H9 (cell line): ENCODE results near the gene RAB3GAP2. TPM values are rescaled to one million over a fixed set of nuclear protein-coding genes. Genes with fewer than 3 reads are reported as not detected.

Experiments used
- DNase-seq: peaks from one replicate; pipeline ENCODE4 v3.0.0-alpha.2; 2017
- H2AFZ ChIP-seq: one replicate; pipeline ENCODE4 v1.6.1; 2013; ENCODE audit warnings: mild to moderate bottlenecking, low read length, control low read depth, moderate library complexity
- H2AK5ac ChIP-seq: 2 replicates; pipeline ENCODE4 v1.6.1; 2013; ENCODE audit warnings: low read length, control low read depth, mixed read lengths; ENCODE audit not compliant: insufficient read length
- H2BK120ac ChIP-seq: one replicate; pipeline ENCODE4 v1.6.1; 2013; ENCODE audit warnings: low read depth, mild to moderate bottlenecking, low read length, control low read depth, inconsistent platforms; ENCODE audit not compliant: poor library complexity, severe bottlenecking
- H2BK12ac ChIP-seq: 2 replicates; pipeline ENCODE4 v1.6.1; 2013; ENCODE audit warnings: low read length, control low read depth, mixed read lengths, low read depth; ENCODE audit not compliant: insufficient read length
- H2BK15ac ChIP-seq: 2 replicates; pipeline ENCODE4 v1.6.1; 2013; ENCODE audit warnings: low read depth, low read length, control low read depth
- H2BK20ac ChIP-seq: one replicate; pipeline ENCODE4 v1.6.1; 2013; ENCODE audit warnings: low read depth, mild to moderate bottlenecking, low read length, control low read depth, inconsistent platforms; ENCODE audit not compliant: poor library complexity, severe bottlenecking
- H2BK5ac ChIP-seq: 2 replicates; pipeline ENCODE4 v1.6.1; 2013; ENCODE audit warnings: low read length, control low read depth, mixed read lengths; ENCODE audit not compliant: insufficient read length
- H3K14ac ChIP-seq: 2 replicates; pipeline ENCODE4 v1.6.1; 2013; ENCODE audit warnings: low read length, control low read depth; ENCODE audit not compliant: insufficient read depth
- H3K18ac ChIP-seq: 2 replicates; pipeline ENCODE4 v1.6.1; 2013; ENCODE audit warnings: low read depth, mild to moderate bottlenecking, mixed read lengths, low read length, control low read depth; ENCODE audit not compliant: insufficient read length
- H3K23ac ChIP-seq: 2 replicates; pipeline ENCODE4 v1.6.1; 2013; ENCODE audit warnings: low read length, control low read depth, mixed read lengths, low read depth; ENCODE audit not compliant: insufficient read length
- H3K23me2 ChIP-seq: 2 replicates; pipeline ENCODE4 v1.6.1; 2013; ENCODE audit warnings: low read depth, mild to moderate bottlenecking, mixed read lengths, low read length, control low read depth; ENCODE audit not compliant: insufficient read length, poor library complexity, severe bottlenecking
- H3K27ac ChIP-seq: 2 replicates; pipeline ENCODE4 v1.5.1; 2013; ENCODE audit warnings: low read length, control low read depth, mixed read lengths, low read depth; ENCODE audit not compliant: insufficient read length
- H3K27me3 ChIP-seq: 2 replicates; pipeline ENCODE4 v1.6.1; 2013; ENCODE audit warnings: low read length, control low read depth, inconsistent platforms; ENCODE audit not compliant: insufficient read depth
- H3K4ac ChIP-seq: 2 replicates; pipeline ENCODE4 v1.6.1; 2013; ENCODE audit warnings: low read depth, mild to moderate bottlenecking, control low read depth, inconsistent platforms, low read length, moderate library complexity
- H3K4me1 ChIP-seq: 2 replicates; pipeline ENCODE4 v1.6.1; 2013; ENCODE audit warnings: low read length, control low read depth, inconsistent platforms; ENCODE audit not compliant: insufficient read depth
- H3K4me2 ChIP-seq: 2 replicates; pipeline ENCODE4 v1.6.1; 2013; ENCODE audit warnings: low read length, control low read depth, mixed read lengths; ENCODE audit not compliant: insufficient read length, insufficient read depth
- H3K56ac ChIP-seq: 2 replicates; pipeline ENCODE4 v1.6.1; 2013; ENCODE audit warnings: low read depth, mild to moderate bottlenecking, mixed read lengths, low read length, control low read depth; ENCODE audit not compliant: insufficient read length
- H3K79me1 ChIP-seq: 2 replicates; pipeline ENCODE4 v1.6.1; 2013; ENCODE audit warnings: low read depth, mild to moderate bottlenecking, moderate library complexity, low read length, control low read depth, inconsistent platforms; ENCODE audit not compliant: insufficient read depth, poor library complexity, severe bottlenecking
- H3K79me2 ChIP-seq: 2 replicates; pipeline ENCODE4 v1.6.1; 2013; ENCODE audit warnings: low read length, control low read depth, inconsistent platforms; ENCODE audit not compliant: insufficient read depth
- H3K9ac ChIP-seq: 2 replicates; pipeline ENCODE4 v1.6.1; 2013; ENCODE audit warnings: low read length, control low read depth, mixed read lengths; ENCODE audit not compliant: insufficient read length; ENCODE audit errors: extremely low read depth
- H3K9me3 ChIP-seq: one replicate; pipeline ENCODE4 v1.6.1; 2013; ENCODE audit warnings: low read depth, low read length, inconsistent platforms; ENCODE audit not compliant: control insufficient read depth
- H3T11ph ChIP-seq: one replicate; pipeline ENCODE4 v1.6.1; 2013; ENCODE audit warnings: mild to moderate bottlenecking, low read length, control low read depth, inconsistent platforms
- H4K20me1 ChIP-seq: one replicate; pipeline ENCODE4 v1.6.1; 2013; ENCODE audit not compliant: control insufficient read depth, insufficient read length, insufficient read depth
- H4K5ac ChIP-seq: 2 replicates; pipeline ENCODE4 v1.6.1; 2013; ENCODE audit warnings: low read depth, mild to moderate bottlenecking, mixed read lengths, low read length, control low read depth; ENCODE audit not compliant: insufficient read length
- H4K8ac ChIP-seq: replicated peaks from 2 replicates; pipeline ENCODE4 v1.6.1; 2013; ENCODE audit warnings: low read length, control low read depth, mixed read lengths, low read depth; ENCODE audit not compliant: insufficient read length
- H4K91ac ChIP-seq: 2 replicates; pipeline ENCODE4 v1.6.1; 2013; ENCODE audit warnings: low read depth, mild to moderate bottlenecking, moderate library complexity, mixed read lengths, low read length, control low read depth; ENCODE audit not compliant: insufficient read length
- H3K27ac Mint-ChIP-seq, 3 experiments: 2 replicates in 2 of 3; 3 replicates in 1 of 3; pipeline ENCODE4 v1.8.0; 2020 to 2021; ENCODE audit warnings: mixed read lengths in 3 of 3, mild to moderate bottlenecking in 1 of 3, moderate library complexity in 1 of 3
- H3K27me3 Mint-ChIP-seq: 2 replicates; pipeline ENCODE4 v1.8.0; 2021; ENCODE audit warnings: low read depth, mild to moderate bottlenecking, moderate library complexity, mixed read lengths
- H3K36me3 Mint-ChIP-seq, 3 experiments: 2 replicates in 2 of 3; 3 replicates in 1 of 3; pipeline ENCODE4 v1.8.0; 2020 to 2021; ENCODE audit warnings: low read depth in 3 of 3, mixed read lengths in 3 of 3; ENCODE audit not compliant: insufficient read depth in 1 of 3
- H3K4me1 Mint-ChIP-seq, 2 experiments: 2 replicates each; pipeline ENCODE4 v1.8.0; 2020; ENCODE audit warnings: mixed read lengths in 2 of 2
- H3K4me3 Mint-ChIP-seq, 2 experiments: 2 replicates in 1 of 2; 3 replicates in 1 of 2; pipeline ENCODE4 v1.8.0; 2020 to 2021; ENCODE audit warnings: mild to moderate bottlenecking in 2 of 2, mixed read lengths in 2 of 2, moderate library complexity in 1 of 2
- H3K9me3 Mint-ChIP-seq, 2 experiments: 2 replicates in 1 of 2; 3 replicates in 1 of 2; pipeline ENCODE4 v1.8.0; 2020; ENCODE audit warnings: mild to moderate bottlenecking in 2 of 2, mixed read lengths in 2 of 2, moderate library complexity in 1 of 2
- CTCF ChIP-seq: fragments of 200-600 bp; sonication (generic); conservative IDR thresholded peaks from 3 replicates; pipeline ENCODE4 v1.8.0; 2021; ENCODE audit warnings: antibody characterized with exemption, mild to moderate bottlenecking
- WGBS: extraction: QIAGEN DNeasy Blood & Tissue Kit; methylation state at CpG from one replicate; pipeline ENCODE4 v1.1.7; 2013; ENCODE audit warnings: missing lambda C conversion rate, low lambda C conversion rate, mixed read lengths; ENCODE audit not compliant: insufficient read length; ENCODE audit errors: extremely low coverage; 5-methylcytosine and 5-hydroxymethylcytosine counted together
- total RNA-seq: library from RNA; stranded (reverse); gene quantifications from 2 replicates; pipeline ENCODE4 v1.2.1, GENCODE V29; 2021

The RAB3GAP2 gene
- total RNA-seq, 1 experiment from 2014 or later: 48.3 TPM

- Mint-ChIP-seq H3K27me3 (no peaks in the 10 kb centered on the region), H3K27ac (no peak overlapping the region), H3K4me3 (no peak overlapping the region), H3K9me3 (peaks cover 9 to 11% of the 10 kb centered on the region in 2 experiments), H3K36me3 (peaks cover 0 to 3% (median 0%) of the 10 kb centered on the region in 3 experiments; a peak in 2 of 7 replicates), H3K4me1 (peaks cover 11 to 14% of the 10 kb centered on the region in 2 experiments)
- Histone ChIP-seq H3K27ac (no peak overlapping the region), H3K27me3 (no peaks in the 10 kb centered on the region), H3K9me3 (no peaks in the 10 kb centered on the region), H3K56ac (no peak overlapping the region), H2AK5ac (no peak overlapping the region), H3K23ac (no peak overlapping the region), H4K91ac (no peak overlapping the region), H3K4me1 (no peaks in the 10 kb centered on the region), H2BK5ac (no peak overlapping the region), H2BK15ac (no peak overlapping the region), H4K20me1 (no peaks in the 10 kb centered on the region), H4K8ac (no peak overlapping the region), H3K14ac (no peak overlapping the region), H2BK12ac (no peak overlapping the region), H3K4me2 (no peak overlapping the region), H3K4ac (no peak overlapping the region), H2BK120ac (no peak overlapping the region), H4K5ac (no peak overlapping the region), H3T11ph (no peak overlapping the region), H2AFZ (no peak overlapping the region), H2BK20ac (no peak overlapping the region), H3K79me1 (no peaks in the 10 kb centered on the region), H3K9ac (no peak overlapping the region), H3K23me2 (no peaks in the 10 kb centered on the region), H3K79me2 (no peaks in the 10 kb centered on the region), H3K18ac (no peak overlapping the region)
- no CpG with 5 or more reads among the region's 4 CpGs for WGBS
- no peak for TF ChIP-seq CTCF
- no peak for DNase-seq
Observed at GRCh38 chr1:220303871-220304270, 31.6 kb upstream of the RAB3GAP2 start.
